GM12874 (cell line): Measurements from ENCODE around the gene NECAB2.

Experiments used
- CTCF ChIP-seq: IDR thresholded peaks from 2 replicates; pipeline ENCODE4 v1.5.1; 2011; ENCODE audit warnings: low read depth, mild to moderate bottlenecking, control low read depth, low read length, moderate library complexity; ENCODE audit not compliant: insufficient read depth

The NECAB2 gene

GRCh38 chr16:84048871-84049270 lies 80.8 kb downstream of the NECAB2 start:
- no peak for TF ChIP-seq CTCF

GRCh38 chr16:84049403-84050060 lies 81.5 kb downstream of the NECAB2 start:
- no peak for TF ChIP-seq CTCF

- no peak for TF ChIP-seq CTCF
Measured at GRCh38 chr16:84050316-84050715, 82.3 kb downstream of the NECAB2 start.

- no peak for TF ChIP-seq CTCF
Measured at GRCh38 chr16:84052071-84052622, 84.1 kb downstream of the NECAB2 start.
